Activated CD8-positive, alpha-beta memory T cell treated with anti-CD3 and anti-CD28 coated beads for 1 hour (primary cell): ENCODE data around the gene RYR3.
"Not testable (repeated sequence)": the region's sequence is repeated elsewhere in the genome, so short reads cannot be mapped to it uniquely, and the experiment has no call there.

Experiments
- DNase-seq, 2 donors: peaks; one replicate each; pipeline ENCODE4 v3.0.0-alpha.2; 2020; ENCODE audit warnings: low read depth in 1 of 2; ENCODE audit errors: extremely low read depth in 1 of 2

The RYR3 gene

DNA sequence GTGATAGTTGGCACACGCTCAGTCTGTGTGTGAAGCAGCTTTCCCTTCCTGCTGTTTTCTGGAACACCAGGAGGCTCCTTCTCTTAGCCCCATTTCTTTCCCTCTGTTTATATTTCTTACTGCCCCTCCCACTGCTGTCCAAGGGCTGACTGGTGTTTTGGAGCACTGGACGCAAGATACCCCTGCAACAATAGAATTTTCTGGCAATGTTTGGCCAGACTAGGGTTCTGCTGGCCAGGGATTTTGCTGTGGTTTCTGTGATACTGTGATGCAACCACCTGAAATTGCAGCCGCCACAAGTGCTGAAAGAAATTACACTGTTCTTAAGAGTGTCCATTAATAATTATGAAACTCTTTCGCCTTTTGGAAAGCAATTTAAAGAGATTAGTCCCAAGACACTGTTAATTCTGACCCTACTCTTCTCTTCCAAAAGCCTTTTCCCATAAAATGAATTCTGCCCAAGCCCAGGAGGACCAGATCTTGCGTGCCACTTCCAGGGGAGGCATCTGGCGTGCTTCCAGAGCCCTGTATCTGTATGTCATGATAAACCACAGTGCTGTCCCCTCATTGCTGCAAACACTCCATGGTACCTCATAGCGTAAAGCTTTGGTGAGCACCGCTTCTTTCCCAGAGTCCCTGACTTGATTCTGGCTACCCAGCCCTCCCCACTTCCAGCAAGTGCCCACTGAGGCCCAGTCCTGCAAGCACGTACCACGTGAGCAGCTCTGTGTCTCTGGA, 498.1 kb downstream of the RYR3 start:
- DNase-seq, result no peak

DNA sequence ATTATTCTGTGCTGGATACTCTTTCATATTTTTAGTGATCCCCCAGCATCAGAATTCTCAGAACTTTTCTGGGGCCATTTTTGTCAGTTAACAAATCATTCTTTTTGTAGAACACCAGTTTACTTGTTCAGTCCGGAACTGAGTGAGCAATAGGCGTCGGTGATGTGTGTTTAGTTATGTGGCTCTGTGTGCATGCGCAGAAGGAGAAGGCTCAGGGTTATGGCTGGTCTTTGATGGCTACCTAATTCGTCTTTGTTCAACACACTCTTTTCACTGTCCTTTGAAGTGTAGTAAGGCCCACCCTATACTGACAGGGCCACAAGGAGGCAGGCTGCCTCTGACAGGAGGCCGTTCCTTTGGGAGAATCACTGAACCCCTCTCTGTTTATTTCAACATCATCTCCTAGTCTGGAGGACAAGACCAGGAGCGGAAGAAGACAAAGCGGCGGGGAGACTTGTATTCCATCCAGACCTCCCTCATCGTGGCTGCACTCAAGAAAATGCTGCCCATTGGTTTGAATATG, 499.4 kb downstream of the RYR3 start:
- no peak for DNase-seq

DNA sequence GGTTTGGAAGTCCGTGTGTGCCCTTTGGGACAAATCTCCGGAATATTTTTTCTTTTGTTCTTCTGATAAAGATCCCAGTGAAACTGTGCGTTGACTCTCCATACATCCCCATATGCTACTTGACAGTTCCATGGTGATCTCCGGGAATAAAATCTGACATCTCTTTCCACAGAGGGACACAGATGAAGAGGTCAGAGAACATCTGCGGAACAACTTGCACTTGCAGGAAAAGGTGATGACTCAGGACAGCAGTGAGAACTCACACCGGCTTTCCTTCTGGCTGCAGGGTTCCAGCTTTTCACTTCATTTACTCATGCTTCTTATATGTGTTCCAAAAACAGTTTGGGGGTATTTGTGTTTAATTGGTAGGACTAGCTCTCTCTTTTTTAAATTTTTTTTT, 500.0 kb downstream of the RYR3 start:
- no peak for DNase-seq

DNA sequence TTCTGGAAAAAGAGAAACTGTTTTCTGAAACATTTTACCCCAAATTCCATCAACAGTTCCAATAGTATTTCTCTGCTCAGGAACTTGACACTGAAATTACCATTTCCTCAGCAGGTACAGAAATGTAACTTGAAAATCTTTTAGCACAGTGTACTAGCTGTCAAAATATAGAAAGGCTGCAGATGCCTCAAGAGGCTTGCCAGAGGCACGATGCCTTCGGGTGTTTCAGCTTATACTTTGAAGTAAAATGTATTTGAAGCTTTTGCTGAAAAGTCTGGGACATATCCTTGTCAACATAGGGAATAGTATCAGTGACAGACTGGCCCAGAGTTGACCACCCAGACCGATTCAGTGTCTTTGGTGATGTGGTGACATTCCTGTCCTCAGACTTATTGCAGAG, 503.1 kb downstream of the RYR3 start:
- DNase-seq, result no peak

DNA sequence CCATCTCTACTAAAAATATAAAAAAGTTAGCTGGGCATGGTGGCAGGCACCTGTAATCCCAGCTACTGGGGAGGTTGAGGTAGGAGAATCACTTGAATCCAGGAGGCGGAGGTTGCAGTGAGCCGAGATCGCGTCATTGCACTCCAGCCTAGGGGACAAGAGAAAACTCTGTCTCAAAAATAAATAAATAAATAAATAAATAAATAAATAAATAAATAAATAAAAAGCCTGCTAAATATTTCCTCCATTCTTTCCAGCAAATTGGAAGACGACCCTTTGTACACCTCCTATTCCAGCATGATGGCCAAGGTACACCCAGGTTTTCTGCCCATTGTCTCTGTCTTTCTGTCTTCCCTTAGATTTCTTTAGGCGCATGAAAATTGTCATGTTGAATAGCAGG, 508.7 kb downstream of the RYR3 start:
- not testable (repeated sequence) for DNase-seq

DNA sequence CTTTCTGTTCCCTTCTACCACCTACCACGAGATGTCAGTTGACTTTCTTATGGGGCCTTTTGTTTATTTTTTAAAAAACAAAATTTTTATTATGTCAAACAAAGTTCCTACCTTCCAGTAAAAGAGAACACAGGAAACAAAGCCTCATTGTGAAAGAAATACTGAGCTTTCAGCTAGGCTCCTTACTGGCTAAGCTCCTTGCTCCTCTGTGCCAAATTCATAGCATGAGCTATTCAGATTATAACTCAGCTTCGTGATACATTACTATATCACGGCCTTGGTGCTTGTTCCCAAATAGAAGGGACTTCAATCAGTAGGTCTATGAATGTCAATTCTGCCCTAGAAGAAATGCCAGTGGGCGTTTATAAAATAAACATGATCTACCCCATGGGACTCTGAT, 511.7 kb downstream of the RYR3 start:
- DNase-seq, result no peak

DNA sequence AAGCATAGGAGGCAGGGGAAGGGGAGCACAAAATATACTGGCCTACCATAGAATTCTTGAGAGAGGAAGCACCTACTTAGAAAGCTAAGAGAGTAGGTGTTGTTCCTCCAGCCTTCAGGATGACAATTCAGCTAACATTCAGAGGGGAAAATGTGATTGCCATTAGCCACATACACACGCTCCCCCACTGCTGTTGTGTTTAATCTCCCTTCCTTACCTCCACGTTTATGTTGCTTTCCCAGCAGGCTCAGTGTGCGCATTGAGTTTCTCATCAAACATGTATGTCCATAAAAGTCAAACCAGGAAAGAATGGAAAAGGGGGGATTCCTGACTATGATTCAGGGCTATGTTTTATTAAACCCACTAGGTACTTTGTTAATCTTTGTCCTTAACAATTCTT, 512.4 kb downstream of the RYR3 start:
- DNase-seq, result no peak

DNA sequence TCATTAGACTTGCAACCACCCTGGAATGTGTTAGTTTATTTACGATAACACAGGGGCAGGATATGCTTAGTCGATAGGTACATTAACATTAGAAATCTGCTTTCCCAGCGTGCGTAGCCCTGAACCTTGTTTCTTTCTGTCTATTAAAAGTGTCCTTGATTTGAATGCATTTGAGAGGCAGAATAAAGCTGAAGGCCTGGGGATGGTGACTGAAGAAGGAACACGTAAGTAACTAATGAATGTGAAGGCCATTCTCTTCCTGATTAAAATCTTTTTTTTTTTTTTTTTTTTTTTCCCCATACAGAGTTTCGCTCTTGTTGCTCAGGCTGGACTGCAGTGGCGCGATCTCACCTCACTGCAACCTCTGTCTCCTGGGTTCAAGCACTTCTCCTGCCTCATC, 514.7 kb downstream of the RYR3 start:
- no peak for DNase-seq

DNA sequence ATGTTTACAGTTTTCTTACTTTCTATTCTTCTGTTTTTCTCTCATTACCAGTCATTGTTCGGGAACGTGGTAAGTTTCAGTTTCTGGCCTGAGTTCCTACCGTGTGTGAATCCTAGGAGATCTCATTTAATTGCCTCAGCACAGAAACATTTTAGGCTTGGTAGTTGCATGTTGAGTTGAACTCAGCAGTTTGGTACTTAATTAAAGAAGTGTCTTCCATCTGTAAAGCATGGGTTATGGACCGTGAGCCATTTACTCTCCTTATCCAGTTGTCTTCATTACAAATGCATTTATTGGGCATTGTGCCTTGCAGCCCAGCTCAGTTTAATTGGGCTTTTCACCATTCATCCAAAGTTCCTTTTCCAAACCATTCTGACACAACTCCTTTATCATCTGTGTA, 515.4 kb downstream of the RYR3 start:
- DNase-seq, result no peak

DNA sequence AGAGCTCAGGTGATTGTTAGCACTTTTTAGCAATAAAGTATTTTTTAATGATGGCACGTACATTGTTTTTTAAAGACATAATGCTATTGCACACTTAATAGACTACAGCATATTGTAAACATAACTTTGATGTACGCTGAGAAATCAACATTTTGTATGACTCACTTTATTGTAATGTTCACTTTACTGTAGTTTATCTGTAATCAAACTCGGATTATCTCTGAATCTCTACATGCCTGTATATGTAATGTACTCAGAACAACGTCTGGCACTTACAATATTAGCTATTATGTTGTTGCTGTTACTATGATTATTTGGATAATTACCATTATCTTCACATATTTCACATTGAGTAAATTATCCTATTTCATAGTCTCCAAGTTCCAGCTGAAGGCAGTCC, 519.6 kb downstream of the RYR3 start:
- DNase-seq, result no peak

DNA sequence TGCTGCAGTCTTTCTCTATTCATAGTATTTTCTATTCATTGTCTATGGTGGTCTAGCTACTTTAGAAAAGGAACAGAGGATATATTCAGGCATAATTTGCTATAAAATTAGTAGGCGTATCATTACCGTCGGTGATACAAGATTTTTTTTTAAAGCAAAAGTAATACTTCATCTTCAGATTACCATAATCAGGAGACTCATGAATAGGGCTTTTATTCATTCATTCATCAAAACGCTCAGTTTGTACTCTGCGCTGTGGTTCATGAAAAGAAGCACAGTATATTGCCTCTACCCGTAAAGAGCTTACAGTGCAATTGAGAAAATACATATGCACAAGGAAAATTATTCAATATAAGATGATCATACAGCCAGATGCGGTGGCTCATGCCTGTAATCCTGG, 520.9 kb downstream of the RYR3 start:
- no peak for DNase-seq

DNA sequence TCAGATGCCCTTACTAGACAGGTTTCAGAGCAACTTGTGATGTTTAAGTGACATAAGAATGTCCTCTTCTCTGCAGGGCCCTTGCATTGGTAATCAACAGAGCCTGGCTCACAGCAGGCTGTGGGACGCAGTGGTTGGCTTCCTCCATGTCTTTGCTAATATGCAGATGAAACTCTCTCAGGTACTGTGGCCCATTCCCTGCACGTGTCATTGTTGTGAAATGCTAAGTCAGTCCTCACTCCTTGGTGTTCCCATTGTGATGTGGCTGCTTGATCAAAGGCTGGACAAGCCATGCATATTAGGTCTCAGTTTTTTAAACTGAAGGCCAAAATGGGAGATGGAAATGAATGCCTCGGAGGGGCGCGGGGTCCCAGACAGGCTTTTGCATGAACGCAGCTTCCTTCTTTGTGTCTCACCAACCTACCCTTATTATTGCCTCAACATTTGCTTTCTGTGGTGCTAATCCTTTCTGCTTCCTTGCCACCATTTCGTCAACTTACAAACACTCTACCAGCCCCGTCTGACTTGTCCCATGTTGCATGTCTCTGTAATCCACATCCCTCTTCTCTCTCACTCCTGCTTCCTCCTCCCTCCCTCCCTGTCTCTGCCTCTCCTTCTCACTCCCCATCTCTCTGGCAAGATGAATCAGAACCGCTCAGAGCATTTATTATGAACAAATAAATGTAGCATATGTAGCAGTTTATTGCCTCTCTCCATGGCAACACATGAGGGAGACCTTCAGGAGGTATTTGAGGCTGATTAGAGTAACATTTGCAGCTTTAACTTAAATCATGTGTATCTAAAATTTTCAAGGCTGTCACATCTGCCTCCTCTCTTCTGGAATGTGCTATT, 524.4 kb downstream of the RYR3 start:
- DNase-seq, result no peak

DNA sequence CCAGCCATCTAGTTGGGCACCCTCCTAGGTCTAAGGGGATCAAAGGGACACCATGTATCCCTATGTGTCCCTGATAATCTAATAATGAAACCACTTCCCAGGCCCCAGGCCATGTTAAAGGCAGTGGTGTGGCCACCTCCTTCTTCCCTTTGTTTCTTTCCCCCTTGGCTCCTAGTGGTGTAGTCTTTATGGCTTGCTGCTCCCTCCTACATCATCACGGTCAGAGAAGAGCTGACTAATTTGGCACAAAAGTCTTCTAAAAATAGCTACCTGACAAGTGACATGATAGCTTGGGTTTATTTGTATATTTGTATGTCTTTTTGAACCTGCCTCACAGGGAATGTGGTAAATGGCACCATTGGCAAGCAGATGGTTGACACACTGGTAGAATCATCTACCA, 526.5 kb downstream of the RYR3 start:
- DNase-seq, result no peak

DNA sequence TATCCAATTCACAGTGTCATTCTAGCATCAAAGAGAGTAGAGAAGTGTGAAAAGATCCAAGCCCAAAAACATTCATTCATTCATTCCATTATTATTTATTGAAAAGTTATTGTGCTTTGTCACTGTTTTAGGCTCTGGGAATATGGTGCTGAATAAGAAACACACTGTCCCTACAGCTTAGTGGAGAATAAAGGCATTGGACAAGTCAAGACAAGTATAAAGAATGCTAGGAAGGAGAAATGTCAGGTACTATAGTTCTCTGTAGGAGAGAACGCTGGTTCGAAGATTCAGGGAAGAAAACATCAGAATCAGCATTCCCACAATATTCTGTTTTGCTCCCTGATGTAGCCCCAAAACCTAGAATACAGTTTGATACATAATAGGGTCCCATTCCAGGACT, 528.8 kb downstream of the RYR3 start:
- DNase-seq, result no peak

DNA sequence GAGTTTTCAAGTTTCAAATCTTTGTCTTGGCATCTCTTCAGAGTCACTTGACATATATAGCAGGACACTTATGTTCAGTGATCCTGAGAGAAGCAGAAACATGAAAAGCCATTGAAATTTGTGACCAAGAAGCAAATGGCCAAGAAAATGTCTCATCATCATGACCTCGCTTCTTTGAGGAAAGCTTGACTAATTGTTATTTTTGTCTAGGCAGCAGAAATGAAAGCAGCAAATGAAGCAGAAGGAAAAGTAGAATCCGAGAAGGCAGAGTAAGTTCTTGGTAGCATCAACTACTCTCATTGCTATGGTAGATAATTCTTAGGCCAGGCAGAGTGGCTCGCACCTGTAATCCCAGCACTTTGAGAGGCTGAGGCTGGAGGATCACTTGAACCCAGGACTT, 529.8 kb downstream of the RYR3 start:
- DNase-seq, result no peak

DNA sequence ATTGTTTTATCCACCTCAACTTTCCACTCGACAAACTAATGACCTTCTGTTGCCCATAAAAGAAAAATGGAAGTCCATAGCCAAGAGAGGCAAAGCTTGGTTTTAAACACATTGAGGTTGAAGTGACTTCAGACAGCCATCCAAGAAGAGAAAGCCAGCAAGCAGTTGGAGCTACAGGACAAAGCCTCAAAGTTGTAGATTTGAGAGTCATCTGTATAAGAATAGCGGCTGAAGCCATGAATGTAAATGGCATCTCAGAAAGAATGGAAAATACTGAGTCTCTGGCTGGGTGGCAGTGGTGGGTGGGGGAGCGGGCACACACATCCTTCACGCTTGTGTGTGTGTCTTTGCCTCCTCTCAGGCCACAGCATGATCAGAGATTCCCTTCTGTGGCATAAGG, 533.4 kb downstream of the RYR3 start:
- DNase-seq, result no peak

DNA sequence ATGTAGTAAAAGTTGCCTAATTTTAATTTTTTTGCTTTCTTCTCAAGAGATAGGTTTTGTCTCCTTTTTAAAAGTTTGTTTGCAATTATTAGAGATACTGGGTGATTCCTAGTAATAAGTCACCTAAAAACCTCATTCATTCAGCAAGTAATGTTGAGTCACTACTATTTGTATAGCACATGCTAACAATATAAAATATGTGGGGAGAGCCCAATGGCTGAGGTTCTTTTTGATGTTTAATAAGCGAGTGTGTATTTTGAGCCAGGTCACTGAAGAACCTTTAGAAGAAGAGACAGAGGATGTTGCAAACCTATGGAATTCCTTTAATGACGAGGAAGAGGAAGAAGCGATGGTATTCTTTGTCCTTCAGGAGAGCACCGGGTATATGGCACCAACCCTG, 533.8 kb downstream of the RYR3 start:
- no peak for DNase-seq

DNA sequence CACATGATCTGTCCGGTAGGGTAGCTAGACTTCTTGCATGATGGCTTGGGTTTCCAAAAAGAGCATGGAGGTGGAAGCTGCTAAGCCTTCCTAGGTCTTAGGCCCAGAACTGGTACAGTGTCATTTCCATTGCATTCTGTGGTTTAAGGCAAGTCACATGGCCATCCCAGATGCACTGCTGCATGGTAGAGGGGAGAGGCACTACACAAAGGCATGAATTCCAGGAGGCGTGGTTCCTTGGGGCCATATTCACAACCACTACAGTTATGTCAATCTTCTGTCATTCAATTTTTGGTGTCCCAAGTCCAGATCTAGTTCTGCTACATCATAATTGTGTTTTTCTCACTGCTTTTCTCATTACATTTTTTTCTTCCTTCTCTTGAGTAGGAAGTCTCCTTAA, 535.4 kb downstream of the RYR3 start:
- DNase-seq, result no peak

DNA sequence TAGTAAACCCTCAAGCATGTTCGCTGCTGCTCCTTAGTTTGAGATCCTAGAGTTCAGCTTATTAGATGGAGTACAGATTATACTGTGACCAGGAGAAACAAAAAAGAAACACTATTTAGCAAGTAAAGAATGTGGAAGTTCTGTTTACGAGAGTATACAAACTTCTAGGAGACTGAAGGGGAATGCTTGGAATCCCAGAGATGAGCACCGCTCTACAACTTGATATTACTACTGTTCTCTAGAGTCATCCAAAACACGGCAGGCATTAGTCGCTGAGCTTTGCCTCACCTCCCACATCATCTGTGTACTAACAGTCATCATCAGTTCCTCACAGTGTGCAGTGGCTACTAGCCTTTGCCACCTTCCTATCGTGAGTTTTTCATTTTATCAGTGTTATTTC, 536.1 kb downstream of the RYR3 start:
- DNase-seq, result no peak

DNA sequence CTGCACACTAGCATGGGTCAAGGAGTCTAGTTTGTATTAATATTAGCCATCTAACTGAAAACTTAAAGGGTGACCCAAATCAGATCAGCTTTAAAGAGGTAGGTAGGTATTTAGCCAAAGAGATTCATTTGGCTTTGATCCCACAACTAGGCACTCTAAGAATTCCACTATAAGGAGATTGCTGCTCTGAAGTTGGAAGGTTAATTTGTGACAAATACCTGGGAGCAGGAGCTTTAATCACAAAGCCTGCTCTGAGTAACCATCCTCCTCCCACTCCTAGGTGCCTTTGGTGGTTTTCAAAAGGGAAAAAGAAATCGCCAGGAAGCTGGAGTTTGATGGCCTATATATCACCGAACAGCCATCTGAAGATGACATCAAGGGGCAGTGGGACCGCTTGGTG, 537.2 kb downstream of the RYR3 start:
- no peak for DNase-seq

DNA sequence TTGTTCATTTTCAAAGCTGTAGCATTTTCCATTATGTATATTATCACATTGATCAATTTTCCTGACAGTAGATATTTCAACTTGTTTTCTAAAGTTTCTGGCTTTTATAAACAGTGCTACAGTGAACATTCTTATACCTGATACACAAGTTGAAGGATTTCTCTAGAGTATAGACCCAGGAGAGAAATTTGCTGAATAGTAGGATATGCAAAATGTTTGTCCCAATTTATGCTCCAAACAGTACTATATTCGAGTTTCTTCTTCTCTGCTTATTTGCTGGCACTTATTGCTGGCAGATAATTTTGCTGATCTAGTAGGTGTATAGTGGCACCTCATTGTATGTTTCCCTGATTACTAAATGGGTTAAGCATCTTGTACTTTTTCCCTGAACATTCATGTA, 540.3 kb downstream of the RYR3 start:
- no peak for DNase-seq

DNA sequence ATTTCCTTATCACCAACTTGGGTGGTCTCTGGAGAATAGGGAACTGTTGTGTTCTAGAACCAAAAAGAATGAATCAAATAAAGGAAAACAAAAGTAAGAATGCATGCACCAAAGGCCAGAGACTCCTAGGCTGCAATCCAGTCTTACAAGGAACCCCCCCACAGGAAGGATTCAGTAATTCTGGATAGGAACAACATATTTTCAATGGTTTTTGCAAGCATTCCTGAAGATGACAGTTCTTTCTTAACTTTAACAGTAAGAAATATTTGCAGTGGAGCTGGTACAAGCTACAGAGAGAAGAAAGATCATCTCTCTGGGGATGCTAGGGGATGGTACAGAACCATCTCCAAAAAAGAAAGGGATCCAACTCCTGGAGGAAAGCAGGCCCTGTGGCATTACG, 541.3 kb downstream of the RYR3 start:
- no peak for DNase-seq
